GM23248 (cell line): ENCODE results near the gene PJVK. TPM values are rescaled to one million over a fixed set of nuclear protein-coding genes. Genes with fewer than 3 reads are reported as not detected.
A peak's percentile ranks its signal among the peaks of the same experiment; 100 is the strongest.
"Not testable (repeated sequence)": the region's sequence is repeated elsewhere in the genome, so short reads cannot be mapped to it uniquely, and the experiment has no call there.

Experiments used
- DNase-seq: peaks from one replicate; pipeline ENCODE4 v3.0.0-alpha.2; 2015
- H2AFZ ChIP-seq: fragments of 200-600 bp; sonication (generic); 2 replicates; pipeline ENCODE4 v1.6.1; 2016; ENCODE audit warnings: antibody characterized with exemption
- H3F3A ChIP-seq: fragments of 200-600 bp; sonication (generic); 2 replicates; pipeline ENCODE4 v1.6.1; 2016; ENCODE audit warnings: mild to moderate bottlenecking, antibody characterized with exemption, mixed run types; ENCODE audit not compliant: insufficient read depth
- H3K27ac ChIP-seq: fragments of 200-600 bp; sonication (generic); 2 replicates; pipeline ENCODE4 v1.5.1; 2016; ENCODE audit warnings: mild to moderate bottlenecking
- H3K27me3 ChIP-seq: fragments of 200-600 bp; sonication (generic); replicated peaks from 2 replicates; pipeline ENCODE4 v1.6.1; 2016; ENCODE audit warnings: mild to moderate bottlenecking; ENCODE audit not compliant: insufficient read depth
- H3K36me3 ChIP-seq: fragments of 200-600 bp; sonication (generic); 2 replicates; pipeline ENCODE4 v1.6.1; 2016; ENCODE audit warnings: low read depth, mild to moderate bottlenecking
- H3K4me1 ChIP-seq: fragments of 200-600 bp; sonication (generic); 2 replicates; pipeline ENCODE4 v1.6.1; 2016; ENCODE audit warnings: mild to moderate bottlenecking; ENCODE audit not compliant: insufficient read depth
- H3K4me2 ChIP-seq: fragments of 200-600 bp; sonication (generic); one replicate; pipeline ENCODE4 v1.6.1; 2016; ENCODE audit warnings: mild to moderate bottlenecking; ENCODE audit not compliant: unreplicated experiment
- H3K4me3 ChIP-seq: fragments of 200-600 bp; sonication (generic); 2 replicates; pipeline ENCODE4 v1.5.1; 2016; ENCODE audit warnings: mild to moderate bottlenecking
- H3K79me2 ChIP-seq: fragments of 200-600 bp; sonication (generic); 2 replicates; pipeline ENCODE4 v1.6.1; 2016; ENCODE audit warnings: mild to moderate bottlenecking; ENCODE audit not compliant: insufficient read depth
- H3K9ac ChIP-seq: fragments of 200-600 bp; sonication (generic); 2 replicates; pipeline ENCODE4 v1.6.1; 2016; ENCODE audit warnings: mild to moderate bottlenecking
- H3K9me2 ChIP-seq: fragments of 200-600 bp; sonication (generic); 2 replicates; pipeline ENCODE4 v1.6.1; 2016; ENCODE audit warnings: mixed run types, mild to moderate bottlenecking, moderate library complexity; ENCODE audit not compliant: insufficient read depth
- H3K9me3 ChIP-seq: fragments of 200-600 bp; sonication (generic); one replicate; pipeline ENCODE4 v1.6.1; 2017; ENCODE audit warnings: low read depth
- H4K20me1 ChIP-seq: fragments of 200-600 bp; sonication (generic); 2 replicates; pipeline ENCODE4 v1.6.0; 2016; ENCODE audit not compliant: insufficient read depth
- EZH2 ChIP-seq: fragments of 200-600 bp; sonication (generic); IDR thresholded peaks from 2 replicates; pipeline ENCODE4 v1.6.1; 2018; ENCODE audit warnings: antibody characterized with exemption, mild to moderate bottlenecking; ENCODE audit not compliant: insufficient read depth, poor library complexity, severe bottlenecking
- EZH2phosphoT487 ChIP-seq: fragments of 200-600 bp; sonication (generic); IDR thresholded peaks from 2 replicates; pipeline ENCODE4 v1.6.1; 2018; ENCODE audit warnings: antibody characterized with exemption, moderate library complexity, mild to moderate bottlenecking, low read depth; ENCODE audit not compliant: insufficient read depth
- WGBS, 2 experiments: methylation state at CpG; one replicate each; pipeline ENCODE4 v1.1.6; 2015 to 2017; ENCODE audit warnings: low lambda C conversion rate in 2 of 2, low coverage in 1 of 2; ENCODE audit errors: missing lambda C conversion rate in 2 of 2; 5-methylcytosine and 5-hydroxymethylcytosine counted together
- in situ Hi-C: fragments of 300-500 bp; cut with MboI; formaldehyde crosslinking; loops from 2 replicates; pipeline ENCODE4 v1.15.0; 2020
- polyA plus RNA-seq: library from polyadenylated mRNA; unstranded; fragments of >200 nt; fragmentation: Nextera tagmentation; extraction: Ambion mirVana; gene quantifications from 2 replicates; pipeline ENCODE4 v1.2.1, GENCODE V29; 2016
- total RNA-seq: library from RNA; depleted of rRNA; stranded (reverse); fragments of >200 nt; shearing (Covaris generic); gene quantifications from 2 replicates; pipeline ENCODE4 v1.2.3, GENCODE V29; 2014

Gene PJVK
- total and polyA plus RNA-seq, 2 experiments from 2014 or later, result 0.97 to 1.6 TPM

DNA sequence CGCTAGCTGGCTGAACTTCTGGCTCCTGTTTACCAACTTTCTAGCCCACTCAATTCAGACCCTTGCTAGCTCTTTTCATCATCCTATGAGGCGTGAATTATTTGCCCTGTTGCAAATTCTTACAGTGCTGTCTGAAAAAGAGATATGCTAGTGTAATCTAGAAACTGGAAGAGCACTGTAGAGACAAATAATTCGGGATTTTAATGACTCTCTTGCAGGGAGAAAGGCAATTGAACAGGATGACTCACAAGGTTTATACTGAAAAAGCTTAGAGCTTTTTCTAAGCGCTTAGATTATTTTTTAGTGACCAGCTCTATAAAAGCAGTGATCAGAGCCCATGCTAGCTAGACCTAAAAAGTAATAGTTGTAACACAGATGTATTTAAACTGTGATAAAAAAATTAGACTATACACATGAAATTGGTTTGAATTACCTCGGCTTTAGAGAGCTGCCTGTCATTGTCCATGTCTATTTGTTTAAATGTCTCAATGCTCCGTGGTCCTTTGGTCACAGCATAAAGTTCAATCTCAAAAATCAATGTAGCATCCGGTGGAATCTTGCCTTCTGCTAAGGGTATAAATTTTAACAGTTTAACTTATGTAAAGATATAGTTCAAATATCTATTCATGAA, 18.2 kb downstream of the PJVK start:
- no peaks in the 10 kb centered on the region for H4K20me1 ChIP-seq

DNA sequence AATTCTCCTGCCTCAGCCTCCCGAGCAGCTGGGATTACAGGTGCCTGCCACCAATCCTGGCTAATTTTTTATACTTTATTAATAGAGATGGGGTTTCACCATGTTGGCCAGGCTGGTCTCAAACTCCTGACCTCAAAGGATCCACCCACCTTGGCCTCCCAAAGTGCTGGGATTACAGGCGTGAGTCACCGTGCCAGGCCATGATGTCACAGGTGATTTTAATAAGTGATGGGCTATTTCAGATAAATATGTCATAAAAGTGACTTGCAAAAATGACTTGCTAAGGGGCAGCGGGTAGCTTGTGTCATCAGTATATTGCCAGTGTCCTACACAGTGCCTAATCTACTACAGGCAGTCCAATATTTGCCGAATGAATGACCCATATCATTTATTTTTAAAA, 20.1 kb downstream of the PJVK start:
- in situ Hi-C loops, H3K4me1 ChIP-seq: not testable (repeated sequence)

More for the DNA sequence above, 18.2 kb downstream of the PJVK start:
- DNase-seq, result no peak
- H3K27me3 ChIP-seq, result no peaks in the 10 kb centered on the region
- no peaks in the 10 kb centered on the region for H3K9me2 ChIP-seq
- no peak overlapping the region for H3K9ac ChIP-seq
- no peak overlapping the region for H3K27ac ChIP-seq
- in situ Hi-C loops, result no loop called here
- no peaks in the 10 kb centered on the region for H3K36me3 ChIP-seq
- no peaks in the 10 kb centered on the region for H3K9me3 ChIP-seq
- no peak for TF ChIP-seq EZH2phosphoT487
- no peak for TF ChIP-seq EZH2
- no peak overlapping the region for H2AFZ ChIP-seq
- no peak overlapping the region for H3K4me2 ChIP-seq
- peaks cover 5% of the 10 kb centered on the region; the same call in 1 of the 2 replicates for H3K4me1 ChIP-seq
- H3K79me2 ChIP-seq, result no peaks in the 10 kb centered on the region
- no peak overlapping the region for H3K4me3 ChIP-seq
- H3F3A ChIP-seq, result no peaks in the 10 kb centered on the region
- 95 to 96% methylated on average over 7 of the region's 7 CpGs for WGBS, 2 experiments

DNA sequence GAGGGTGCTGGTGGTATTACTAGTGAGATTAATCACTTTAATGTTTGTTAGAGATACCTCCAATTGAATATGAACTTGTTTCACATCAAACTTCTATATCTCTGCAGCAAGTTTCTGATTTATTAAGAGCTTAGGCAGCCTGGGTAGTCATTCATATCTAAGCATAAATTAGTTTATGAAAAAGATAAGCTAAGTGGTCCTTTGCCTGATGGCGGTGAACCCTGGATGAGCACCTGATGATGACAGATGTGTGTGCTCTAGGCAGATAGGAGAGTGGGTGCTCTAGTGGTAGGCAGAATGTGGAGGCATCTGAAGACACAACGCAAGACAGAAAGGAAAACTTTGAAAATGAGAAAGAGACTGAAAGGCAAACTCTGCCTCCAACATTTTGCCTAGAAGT, 22.2 kb downstream of the PJVK start:
- no peaks in the 10 kb centered on the region for H3F3A ChIP-seq
- H3K79me2 ChIP-seq, result peaks cover 21% of the 10 kb centered on the region
- no peaks in the 10 kb centered on the region for H3K27me3 ChIP-seq
- TF ChIP-seq EZH2phosphoT487 (no peak), EZH2 (no peak)
- no peaks in the 10 kb centered on the region for H3K36me3 ChIP-seq
- H3K4me2 ChIP-seq, result no peak overlapping the region
- H3K4me3 ChIP-seq, result no peak overlapping the region
- peaks cover 11% of the 10 kb centered on the region for H3K4me1 ChIP-seq
- H3K9ac ChIP-seq, result no peak overlapping the region
- in situ Hi-C loops, result no loop called here
- WGBS, 2 experiments, result 96 to 99% methylated on average over 2 of the region's 2 CpGs
- DNase-seq, result no peak
- no peaks in the 10 kb centered on the region for H3K9me2 ChIP-seq
- H3K27ac ChIP-seq, result no peak overlapping the region
- no peaks in the 10 kb centered on the region for H4K20me1 ChIP-seq
- no peak overlapping the region for H2AFZ ChIP-seq
- H3K9me3 ChIP-seq, result no peaks in the 10 kb centered on the region

More for the DNA sequence above, 20.1 kb downstream of the PJVK start:
- H2AFZ ChIP-seq, H3K9me3 ChIP-seq, DNase-seq, H3K4me3 ChIP-seq, H3K9ac ChIP-seq, H3F3A ChIP-seq, H3K36me3 ChIP-seq, H3K79me2 ChIP-seq, H3K9me2 ChIP-seq, H4K20me1 ChIP-seq, H3K27me3 ChIP-seq, H3K27ac ChIP-seq, H3K4me2 ChIP-seq: not testable (repeated sequence)
- 97 to 98% methylated on average over 5 of the region's 5 CpGs for WGBS, 2 experiments

DNA sequence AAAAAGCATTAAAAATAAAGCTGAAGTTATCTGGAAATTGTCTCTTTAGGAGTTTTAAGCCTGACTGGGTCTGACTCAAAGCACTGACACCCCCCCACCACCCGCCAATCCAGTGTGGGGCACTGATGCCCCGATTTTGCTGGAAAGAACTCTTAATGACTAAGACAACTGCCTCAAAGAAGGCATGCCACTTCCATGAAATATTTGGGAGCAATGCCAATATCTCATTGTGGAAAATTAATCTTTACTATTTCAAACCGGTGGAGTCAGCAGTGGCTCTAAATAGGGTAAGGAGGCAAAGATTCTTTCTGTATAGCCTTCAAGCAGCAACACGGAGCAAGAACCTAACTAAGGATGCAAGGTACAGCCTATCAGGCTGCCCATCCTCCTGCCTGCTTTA, 22.8 kb downstream of the PJVK start:
- H3K9me2 ChIP-seq, result no peaks in the 10 kb centered on the region
- H3K4me2 ChIP-seq, result no peak overlapping the region
- no peak overlapping the region for H2AFZ ChIP-seq
- H3K9me3 ChIP-seq, result no peaks in the 10 kb centered on the region
- H3K4me3 ChIP-seq, result no peak overlapping the region
- H3K79me2 ChIP-seq, result peaks cover 21% of the 10 kb centered on the region
- no peaks in the 10 kb centered on the region for H4K20me1 ChIP-seq
- no peaks in the 10 kb centered on the region for H3K27me3 ChIP-seq
- H3K36me3 ChIP-seq, result no peaks in the 10 kb centered on the region
- peaks cover 11% of the 10 kb centered on the region for H3K4me1 ChIP-seq
- no peak overlapping the region for H3K27ac ChIP-seq
- TF ChIP-seq EZH2, result no peak
- no peak for TF ChIP-seq EZH2phosphoT487
- H3K9ac ChIP-seq, result no peak overlapping the region
- H3F3A ChIP-seq, result peaks cover 4% of the 10 kb centered on the region
- DNase-seq, result peak; percentile 48
- WGBS, 2 experiments, result 52% methylated on average over 4 of the region's 4 CpGs
- in situ Hi-C loops, result no loop called here

DNA sequence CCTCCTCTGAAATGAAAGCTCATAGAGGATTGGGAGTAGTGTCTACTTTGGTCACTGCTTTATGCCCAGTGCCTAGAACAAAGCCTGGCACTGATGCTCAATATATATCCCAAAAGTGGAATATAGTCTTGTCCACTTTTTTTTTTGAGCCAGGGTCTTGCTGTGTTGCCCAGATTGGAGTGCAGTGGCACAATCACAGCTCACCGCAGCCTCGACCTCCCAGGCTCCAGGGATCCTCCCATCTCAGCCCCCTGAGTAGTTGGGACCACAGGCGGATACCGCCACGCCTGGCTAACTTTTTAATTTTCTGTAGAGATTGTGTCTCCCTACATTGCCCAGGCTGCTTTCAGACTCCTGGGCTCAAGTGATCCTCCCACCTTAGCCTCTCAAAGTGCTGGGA, 23.4 kb downstream of the PJVK start:
- Histone ChIP-seq H3K4me2 (no peak overlapping the region), H3K79me2 (peaks cover 21% of the 10 kb centered on the region)

More for the DNA sequence above, 23.4 kb downstream of the PJVK start:
- Histone ChIP-seq H3K4me3 (no peak overlapping the region), H3K36me3 (no peaks in the 10 kb centered on the region), H3K4me1 (peaks cover 15% of the 10 kb centered on the region), H3K9ac (no peak overlapping the region), H4K20me1 (no peaks in the 10 kb centered on the region), H3K27ac (no peak overlapping the region), H3K27me3 (no peaks in the 10 kb centered on the region), H2AFZ (no peak overlapping the region), H3K9me3 (no peaks in the 10 kb centered on the region), H3K9me2 (no peaks in the 10 kb centered on the region), H3F3A (peaks cover 9% of the 10 kb centered on the region)
- TF ChIP-seq EZH2phosphoT487, result no peak
- TF ChIP-seq EZH2, result no peak
- in situ Hi-C loops, result no loop called here
- 94 to 99% methylated on average over 5 of the region's 5 CpGs for WGBS, 2 experiments
- no peak for DNase-seq
